ENCODE results near the gene ASIC5. TPM values are rescaled to one million over a fixed set of nuclear protein-coding genes. Genes with fewer than 3 reads are reported as not detected.

ASIC5 gene
- total RNA-seq, 2 donors from 2014 or later: not detected

GRCh38 chr4:155887847-155888570 lies 21.9 kb upstream of the ASIC5 start:
- Mint-ChIP-seq H3K36me3 (no peaks in the 10 kb centered on the region), H3K9me3 (peaks cover 0 to 8% of the 10 kb centered on the region in 2 donors), H3K27ac (no peak overlapping the region)
- ATAC-seq (no peak), DNase-seq (ENCODE audit: low spot score in 2 of 2) (no peak)

GRCh38 chr4:155887045-155887444 lies 21.0 kb upstream of the ASIC5 start:
- Mint-ChIP-seq H3K36me3 (no peaks in the 10 kb centered on the region), H3K9me3 (peaks cover 0 to 8% of the 10 kb centered on the region in 2 donors), H3K27ac (no peak overlapping the region)
- DNase-seq (ENCODE audit: low spot score in 2 of 2) (no peak), ATAC-seq (no peak)

GRCh38 chr4:155885666-155886065 lies 19.6 kb upstream of the ASIC5 start:
- no peak for DNase-seq (ENCODE audit: low spot score in 2 of 2)
- no peak overlapping the region for H3K27ac Mint-ChIP-seq
- H3K9me3 Mint-ChIP-seq: peaks cover 0 to 5% of the 10 kb centered on the region in 2 donors
- H3K36me3 Mint-ChIP-seq: no peaks in the 10 kb centered on the region
- no peak for ATAC-seq

- peaks cover 0 to 5% of the 10 kb centered on the region in 2 donors for H3K9me3 Mint-ChIP-seq
- no peak overlapping the region for H3K27ac Mint-ChIP-seq
- no peak for ATAC-seq
- DNase-seq (ENCODE audit: low spot score in 2 of 2): no peak
- H3K36me3 Mint-ChIP-seq: no peaks in the 10 kb centered on the region
These were observed 17.8 kb upstream of the ASIC5 start for GRCh38 chr4:155883895-155884294.

GRCh38 chr4:155881555-155881954 lies 15.5 kb upstream of the ASIC5 start:
- no peak overlapping the region for H3K27ac Mint-ChIP-seq
- peaks cover 0 to 5% of the 10 kb centered on the region in 2 donors for H3K9me3 Mint-ChIP-seq
- peaks cover 0 to 10% of the 10 kb centered on the region in 2 donors for H3K36me3 Mint-ChIP-seq
- ATAC-seq (no peak), DNase-seq (ENCODE audit: low spot score in 2 of 2) (no peak)

- Mint-ChIP-seq H3K9me3 (peaks cover 5 to 7% of the 10 kb centered on the region in 2 donors), H3K36me3 (peaks cover 0 to 10% of the 10 kb centered on the region in 2 donors), H3K27ac (no peak overlapping the region)
- DNase-seq (ENCODE audit: low spot score in 2 of 2) (no peak), ATAC-seq (no peak)
These were observed 13.7 kb upstream of the ASIC5 start for GRCh38 chr4:155879767-155880166.

- DNase-seq (ENCODE audit: low spot score in 2 of 2) (no peak), ATAC-seq (no peak)
- Mint-ChIP-seq H3K27ac (no peak overlapping the region), H3K9me3 (peaks cover 0 to 7% of the 10 kb centered on the region in 2 donors), H3K36me3 (peaks cover 0 to 10% of the 10 kb centered on the region in 2 donors)
These were observed 12.5 kb upstream of the ASIC5 start for GRCh38 chr4:155878611-155879010.

- Mint-ChIP-seq H3K27ac (no peak overlapping the region), H3K36me3 (peaks cover 0 to 10% of the 10 kb centered on the region in 2 donors), H3K9me3 (peaks cover 0 to 7% of the 10 kb centered on the region in 2 donors)
- DNase-seq (ENCODE audit: low spot score in 2 of 2): no peak
- ATAC-seq: no peak
These were observed 11.9 kb upstream of the ASIC5 start for GRCh38 chr4:155877971-155878370.

- H3K36me3 Mint-ChIP-seq: peaks cover 0 to 10% of the 10 kb centered on the region in 2 donors
- H3K27ac Mint-ChIP-seq: no peak overlapping the region
- H3K9me3 Mint-ChIP-seq: peaks cover 0 to 7% of the 10 kb centered on the region in 2 donors
- DNase-seq (ENCODE audit: low spot score in 2 of 2) (no peak), ATAC-seq (no peak)
These were observed 9.8 kb upstream of the ASIC5 start for GRCh38 chr4:155875878-155876277.

GRCh38 chr4:155855897-155856296 lies 10.2 kb downstream of the ASIC5 start:
- no peaks in the 10 kb centered on the region for H3K36me3 Mint-ChIP-seq
- no peak for ATAC-seq
- H3K27ac Mint-ChIP-seq: no peak overlapping the region
- no peaks in the 10 kb centered on the region for H3K9me3 Mint-ChIP-seq
- no peak for DNase-seq (ENCODE audit: low spot score in 2 of 2)

- no peaks in the 10 kb centered on the region for H3K36me3 Mint-ChIP-seq
- DNase-seq (ENCODE audit: low spot score in 2 of 2) (no peak), ATAC-seq (no peak)
- H3K27ac Mint-ChIP-seq: no peak overlapping the region
- no peaks in the 10 kb centered on the region for H3K9me3 Mint-ChIP-seq
These were observed 11.4 kb downstream of the ASIC5 start for GRCh38 chr4:155854582-155855226.

- Mint-ChIP-seq H3K27ac (no peak overlapping the region), H3K9me3 (no peaks in the 10 kb centered on the region), H3K36me3 (no peaks in the 10 kb centered on the region)
- DNase-seq (ENCODE audit: low spot score in 2 of 2) (no peak), ATAC-seq (no peak)
These were observed 12.9 kb downstream of the ASIC5 start for GRCh38 chr4:155853189-155853588.

GRCh38 chr4:155849042-155849441 lies 17.0 kb downstream of the ASIC5 start:
- Mint-ChIP-seq H3K9me3 (no peaks in the 10 kb centered on the region), H3K36me3 (no peaks in the 10 kb centered on the region), H3K27ac (no peak overlapping the region)
- ATAC-seq: no peak
- no peak for DNase-seq (ENCODE audit: low spot score in 2 of 2)

- Mint-ChIP-seq H3K9me3 (no peaks in the 10 kb centered on the region), H3K36me3 (no peaks in the 10 kb centered on the region), H3K27ac (no peak overlapping the region)
- ATAC-seq: no peak
- DNase-seq (ENCODE audit: low spot score in 2 of 2): no peak
These were observed 19.1 kb downstream of the ASIC5 start for GRCh38 chr4:155846929-155847328.

GRCh38 chr4:155842080-155842479 lies 24.0 kb downstream of the ASIC5 start:
- no peak overlapping the region for H3K27ac Mint-ChIP-seq
- H3K9me3 Mint-ChIP-seq: no peaks in the 10 kb centered on the region
- H3K36me3 Mint-ChIP-seq: no peaks in the 10 kb centered on the region
- no peak for ATAC-seq
- DNase-seq (ENCODE audit: low spot score in 2 of 2): no peak

- DNase-seq (ENCODE audit: low spot score in 2 of 2) (no peak), ATAC-seq (no peak)
- H3K27ac Mint-ChIP-seq: no peak overlapping the region
- no peaks in the 10 kb centered on the region for H3K36me3 Mint-ChIP-seq
- H3K9me3 Mint-ChIP-seq: no peaks in the 10 kb centered on the region
These were observed 28.8 kb downstream of the ASIC5 start for GRCh38 chr4:155837203-155837796.

GRCh38 chr4:155832664-155833063 lies 33.4 kb downstream of the ASIC5 start:
- no peak for ATAC-seq
- Mint-ChIP-seq H3K36me3 (no peaks in the 10 kb centered on the region), H3K27ac (no peak overlapping the region), H3K9me3 (no peaks in the 10 kb centered on the region)
- DNase-seq (ENCODE audit: low spot score in 2 of 2): no peak

Data from activated naive CD4-positive, alpha-beta T cell treated with anti-CD3 and anti-CD28 coated beads, Interleukin-2, amount 50 U/mL, for 72 hours (primary cell).